BE2C (cell line): Measurements from ENCODE around the gene SPNS3.

Experiments used
- DNase-seq: peaks from one replicate; pipeline ENCODE4 v3.0.0-alpha.2; 2020
- H3K27me3 ChIP-seq: fragments of 250-450 bp; sonication (Bioruptor Pico); 2 replicates; pipeline ENCODE4 v1.5.1; 2020; ENCODE audit warnings: mild to moderate bottlenecking
- H3K36me3 ChIP-seq: fragments of 250-450 bp; sonication (Bioruptor Pico); 2 replicates; pipeline ENCODE4 v1.5.1; 2020; ENCODE audit warnings: mild to moderate bottlenecking
- H3K4me1 ChIP-seq: fragments of 250-450 bp; sonication (Bioruptor Pico); 2 replicates; pipeline ENCODE4 v1.5.1; 2020
- H3K4me3 ChIP-seq: 2 replicates; pipeline ENCODE4 v1.5.1; 2011; ENCODE audit warnings: low read depth, low read length
- H3K9me3 ChIP-seq: fragments of 250-450 bp; sonication (Bioruptor Pico); 2 replicates; pipeline ENCODE4 v1.5.1; 2020
- CTCF ChIP-seq: IDR thresholded peaks from 2 replicates; pipeline ENCODE4 v1.5.1; 2012; ENCODE audit warnings: mild to moderate bottlenecking, low read depth, low read length

SPNS3 gene

GRCh38 chr17:4407851-4408250 lies 25.9 kb upstream of the SPNS3 start:
- no peak overlapping the region for H3K4me3 ChIP-seq
- DNase-seq: no peak
- no peaks in the 10 kb centered on the region for H3K4me1 ChIP-seq
- H3K9me3 ChIP-seq: no peaks in the 10 kb centered on the region
- no peaks in the 10 kb centered on the region for H3K27me3 ChIP-seq
- no peak for TF ChIP-seq CTCF
- no peaks in the 10 kb centered on the region for H3K36me3 ChIP-seq

- Histone ChIP-seq H3K36me3 (no peaks in the 10 kb centered on the region), H3K4me1 (no peaks in the 10 kb centered on the region), H3K9me3 (no peaks in the 10 kb centered on the region), H3K27me3 (no peaks in the 10 kb centered on the region), H3K4me3 (no peak overlapping the region)
- no peak for DNase-seq
- no peak for TF ChIP-seq CTCF
Measured at GRCh38 chr17:4409659-4410058, 24.1 kb upstream of the SPNS3 start.

- H3K9me3 ChIP-seq: no peaks in the 10 kb centered on the region
- DNase-seq: no peak
- H3K4me1 ChIP-seq: no peaks in the 10 kb centered on the region
- H3K36me3 ChIP-seq: no peaks in the 10 kb centered on the region
- no peak overlapping the region for H3K4me3 ChIP-seq
- TF ChIP-seq CTCF: no peak
- H3K27me3 ChIP-seq: no peaks in the 10 kb centered on the region
Measured at GRCh38 chr17:4411201-4411600, 22.5 kb upstream of the SPNS3 start.

GRCh38 chr17:4412933-4413831 lies 20.6 kb upstream of the SPNS3 start:
- no peaks in the 10 kb centered on the region for H3K9me3 ChIP-seq
- H3K4me1 ChIP-seq: no peaks in the 10 kb centered on the region
- no peaks in the 10 kb centered on the region for H3K27me3 ChIP-seq
- H3K36me3 ChIP-seq: no peaks in the 10 kb centered on the region
- TF ChIP-seq CTCF: peak; percentile 68
- DNase-seq: peak; percentile 84
- no peak overlapping the region for H3K4me3 ChIP-seq

GRCh38 chr17:4417129-4417667 lies 16.5 kb upstream of the SPNS3 start:
- no peak for DNase-seq
- H3K36me3 ChIP-seq: no peaks in the 10 kb centered on the region
- no peak for TF ChIP-seq CTCF
- no peaks in the 10 kb centered on the region for H3K9me3 ChIP-seq
- no peak overlapping the region for H3K4me3 ChIP-seq
- H3K4me1 ChIP-seq: no peaks in the 10 kb centered on the region
- H3K27me3 ChIP-seq: no peaks in the 10 kb centered on the region

- peak; percentile 41 for DNase-seq
- Histone ChIP-seq H3K36me3 (no peaks in the 10 kb centered on the region), H3K27me3 (no peaks in the 10 kb centered on the region), H3K9me3 (no peaks in the 10 kb centered on the region), H3K4me3 (no peak overlapping the region), H3K4me1 (no peaks in the 10 kb centered on the region)
- peak; percentile 77 for TF ChIP-seq CTCF
Measured at GRCh38 chr17:4420692-4421131, 13.0 kb upstream of the SPNS3 start.
